ENCODE results near the gene MAL.
"Not testable (repeated sequence)": the region's sequence is repeated elsewhere in the genome, so short reads cannot be mapped to it uniquely, and the experiment has no call there.

MAL gene

DNA sequence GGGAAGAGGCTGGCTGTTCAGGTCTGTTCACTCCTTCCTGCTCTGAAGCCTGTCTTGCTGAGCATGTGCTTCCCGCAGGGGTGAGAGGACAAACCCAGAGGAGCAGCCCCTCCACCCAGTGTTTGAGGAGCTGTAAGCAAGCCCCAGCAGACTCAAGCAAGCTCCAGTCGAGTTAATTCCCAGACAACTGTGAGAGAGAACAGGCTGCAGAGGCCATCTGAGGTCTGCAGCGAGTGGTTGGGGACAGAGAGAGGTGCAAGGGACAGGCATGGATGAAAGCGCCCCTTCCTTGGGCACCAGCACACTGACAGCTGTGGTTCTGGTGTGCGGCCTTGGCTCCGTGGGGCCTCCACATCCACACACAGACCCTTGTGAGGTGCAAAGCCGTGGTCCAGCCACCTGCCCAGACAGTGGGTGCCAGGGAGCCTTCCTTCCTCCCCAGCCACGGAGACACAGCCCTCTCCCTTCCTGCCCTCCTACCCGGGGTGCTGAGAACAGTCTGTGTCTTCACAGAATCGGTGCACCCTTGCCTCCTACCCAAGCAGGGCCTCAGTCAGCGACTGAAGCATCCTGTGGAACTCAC is 36.2 kb downstream of the MAL start:
- DNase-seq (ENCODE audit: low spot score), result no peak

DNA sequence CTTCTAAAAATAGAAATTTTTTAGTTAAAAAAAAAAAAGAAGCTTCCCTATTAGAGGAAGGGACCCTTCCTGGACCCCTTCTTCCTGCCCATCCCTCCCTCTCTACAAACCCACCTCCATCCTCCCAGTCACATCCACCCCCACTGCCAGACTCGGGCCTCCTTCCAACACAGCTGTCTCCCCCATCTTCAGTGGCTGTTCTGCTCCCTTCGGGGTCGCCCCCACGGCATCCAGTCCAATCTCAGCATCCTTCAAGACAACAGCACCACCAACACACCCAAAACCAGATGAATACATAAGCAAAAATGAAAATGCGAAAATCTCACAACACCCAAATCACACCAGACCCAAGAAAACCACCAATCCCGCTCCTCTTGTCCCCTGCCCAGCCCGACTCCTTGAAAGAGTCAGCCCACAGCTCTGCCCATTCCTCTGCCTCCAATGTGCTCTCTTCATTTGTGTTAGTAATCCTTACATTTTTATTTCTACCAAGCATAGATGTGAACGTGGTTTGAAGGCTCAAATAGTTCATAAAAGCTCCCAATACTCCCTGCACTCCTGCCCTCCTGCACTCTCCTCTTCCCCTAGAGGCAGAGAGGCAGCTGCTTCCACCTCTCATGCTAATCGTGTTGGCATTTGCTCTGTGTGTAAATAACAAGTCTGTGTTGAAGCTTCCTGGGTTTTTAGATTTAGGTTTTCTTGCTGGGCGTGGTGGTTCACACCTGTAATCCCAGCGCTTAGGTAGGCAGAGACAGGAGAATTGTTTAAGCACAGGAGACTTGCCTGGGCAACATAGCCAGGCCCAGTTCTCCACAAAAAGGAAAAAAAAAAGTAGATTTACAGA is 37.0 kb downstream of the MAL start:
- no peak for DNase-seq (ENCODE audit: low spot score)

- DNase-seq (ENCODE audit: low spot score), result no peak
These were observed 37.8 kb downstream of the MAL start for GRCh38 chr2:95063086-95063958.

DNA sequence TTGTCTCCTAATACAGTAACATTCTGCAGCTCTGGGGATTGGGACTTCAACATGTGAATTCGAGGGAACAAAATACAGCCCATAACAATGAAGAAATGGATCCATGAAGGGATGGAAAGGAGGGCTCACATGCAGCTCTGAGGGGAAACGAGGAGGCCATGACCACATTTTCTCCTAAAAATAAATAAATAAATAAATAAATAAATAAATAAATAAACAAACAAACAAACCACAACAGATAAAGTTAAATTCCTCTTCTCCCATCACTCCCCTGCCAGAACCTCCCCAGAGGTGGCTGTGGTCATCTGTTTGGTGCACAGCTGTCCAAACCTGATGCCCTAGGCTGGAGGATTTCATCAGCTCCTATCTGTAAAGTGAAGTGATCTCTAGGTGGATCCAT is 42.7 kb downstream of the MAL start:
- no peak for DNase-seq (ENCODE audit: low spot score)

GRCh38 chr2:95069465-95069864 is 44.0 kb downstream of the MAL start:
- DNase-seq (ENCODE audit: low spot score), result no peak

DNA sequence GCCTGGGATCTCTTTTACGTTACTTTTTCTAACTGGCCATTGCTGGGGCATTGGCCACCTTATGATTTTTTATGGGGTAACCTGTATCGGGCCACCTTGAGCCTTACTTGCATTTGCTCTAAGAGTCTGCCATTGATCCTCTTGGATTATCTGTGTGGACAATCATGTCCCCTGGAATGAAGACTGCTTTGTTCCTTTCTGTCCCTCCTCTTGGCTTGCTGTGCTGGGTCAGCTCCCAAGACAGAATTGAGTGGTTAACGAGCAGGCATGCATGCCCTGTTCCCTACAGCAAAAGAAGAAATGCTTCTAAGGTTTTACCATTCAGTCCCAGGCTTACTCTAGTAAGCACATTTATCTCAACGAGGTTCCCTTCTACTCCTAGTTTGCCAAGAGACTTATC is 46.3 kb downstream of the MAL start:
- no peak for DNase-seq (ENCODE audit: low spot score)

- no peak for DNase-seq (ENCODE audit: low spot score)
These were observed 46.9 kb downstream of the MAL start for GRCh38 chr2:95072424-95072823.

DNA sequence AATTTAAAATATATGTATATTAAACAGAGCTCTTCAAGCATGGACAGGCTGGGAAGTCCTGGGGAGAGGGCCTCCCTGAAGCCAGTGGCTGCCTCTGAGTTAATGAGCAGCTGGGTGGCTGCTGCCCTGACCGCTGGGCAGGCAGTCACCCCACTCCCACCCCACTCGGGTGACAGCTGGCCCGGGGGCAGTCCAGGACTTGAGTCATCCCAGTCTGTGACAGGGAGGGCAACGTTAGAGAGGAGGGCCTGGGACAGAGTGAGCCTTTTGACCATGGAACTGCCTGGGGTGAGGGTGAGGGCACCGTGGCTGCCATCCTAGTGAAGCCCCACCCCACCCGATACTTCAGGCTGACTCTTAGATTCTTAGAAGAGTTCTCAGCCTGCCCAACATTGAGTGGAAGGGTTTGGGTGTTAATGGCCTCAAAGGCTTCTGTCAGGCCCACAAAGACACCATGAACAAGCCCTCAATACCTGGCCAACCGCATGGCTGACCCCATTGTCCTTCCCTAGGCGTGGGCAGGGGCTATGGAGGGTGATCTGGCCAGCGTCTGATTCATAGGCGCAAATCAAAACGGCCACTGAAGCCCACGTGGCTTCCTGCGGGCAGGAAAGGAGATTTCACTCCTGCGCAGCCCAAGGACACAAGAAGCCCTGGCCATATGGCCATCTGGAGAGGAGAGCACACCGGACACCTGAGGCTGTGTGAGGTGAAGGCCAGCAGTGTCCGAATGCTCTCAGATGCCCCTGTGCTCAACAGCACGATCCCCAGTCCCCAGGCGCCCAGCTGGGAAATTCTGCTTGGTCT is 48.6 kb downstream of the MAL start:
- no peak for DNase-seq (ENCODE audit: low spot score)

DNA sequence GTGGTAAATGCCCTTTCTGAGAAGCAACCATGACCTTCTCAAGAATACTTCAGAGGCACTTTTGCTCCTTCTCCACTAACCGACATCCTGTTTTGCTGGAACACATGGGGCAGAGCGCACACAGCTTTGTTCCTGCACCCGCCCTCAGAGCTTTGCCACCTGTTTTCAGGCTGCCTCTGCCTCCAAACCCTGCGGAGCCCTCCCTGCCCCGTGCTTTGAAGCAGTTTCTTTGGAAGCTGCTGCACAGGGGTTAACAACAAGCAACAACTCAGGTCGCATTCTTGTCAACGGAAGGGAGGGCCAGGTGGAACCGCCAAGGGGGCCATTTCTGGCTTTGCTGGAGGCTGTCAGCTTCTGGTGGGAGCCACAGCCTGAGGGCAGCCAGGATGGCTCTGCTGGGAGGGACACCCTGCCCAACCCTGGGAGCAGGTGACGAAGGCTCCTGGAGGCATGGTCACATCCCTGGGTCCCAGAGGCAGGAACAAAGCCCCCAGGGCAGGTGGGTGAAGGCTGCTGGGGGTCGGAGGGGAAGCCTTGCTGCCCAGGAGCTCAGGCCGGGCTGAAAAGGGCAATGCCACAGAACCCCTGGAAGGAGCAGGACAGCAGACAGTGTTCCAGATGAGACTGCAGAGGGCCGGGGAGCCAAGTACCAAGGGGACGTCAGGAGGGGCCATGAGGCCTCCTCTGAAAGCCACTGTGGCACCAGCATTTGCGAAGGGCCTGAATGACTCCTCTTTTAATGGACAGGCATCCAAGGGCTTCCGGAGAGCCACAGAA is 49.3 kb downstream of the MAL start:
- DNase-seq (ENCODE audit: low spot score), result no peak

DNA sequence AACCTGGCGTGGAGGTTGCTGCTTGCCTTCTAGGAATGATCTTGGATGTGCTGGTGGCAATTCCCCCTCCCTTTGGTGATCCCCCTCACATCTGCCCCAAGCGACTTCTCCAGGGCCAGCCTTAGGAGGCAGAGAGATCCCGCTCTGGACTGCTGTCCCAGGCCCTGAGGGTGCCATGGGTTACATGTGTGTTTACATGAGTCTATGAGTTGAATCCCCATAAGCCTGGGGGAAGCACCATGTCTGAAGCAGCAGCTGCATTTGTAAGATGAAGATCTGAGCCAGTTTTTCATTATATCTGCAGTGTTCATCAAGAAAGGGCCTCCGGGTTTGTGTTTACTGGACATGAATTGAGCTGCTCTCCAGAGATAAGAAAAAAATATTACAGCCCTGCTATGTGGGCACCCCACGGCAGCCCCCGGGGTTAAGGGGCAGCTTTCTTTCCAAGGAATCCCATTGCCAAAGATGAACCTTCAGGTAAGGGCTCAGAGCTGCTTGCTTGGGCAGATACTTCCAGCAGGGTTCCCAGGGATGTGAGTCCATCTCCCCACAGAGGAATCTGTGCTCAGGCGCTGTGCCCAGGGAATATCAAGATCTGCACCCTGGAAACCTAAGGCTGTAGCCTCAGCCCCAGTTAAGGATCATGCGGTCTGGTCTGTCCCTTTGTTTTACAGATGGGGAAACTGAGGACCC is 50.1 kb downstream of the MAL start:
- no peak for DNase-seq (ENCODE audit: low spot score)

DNA sequence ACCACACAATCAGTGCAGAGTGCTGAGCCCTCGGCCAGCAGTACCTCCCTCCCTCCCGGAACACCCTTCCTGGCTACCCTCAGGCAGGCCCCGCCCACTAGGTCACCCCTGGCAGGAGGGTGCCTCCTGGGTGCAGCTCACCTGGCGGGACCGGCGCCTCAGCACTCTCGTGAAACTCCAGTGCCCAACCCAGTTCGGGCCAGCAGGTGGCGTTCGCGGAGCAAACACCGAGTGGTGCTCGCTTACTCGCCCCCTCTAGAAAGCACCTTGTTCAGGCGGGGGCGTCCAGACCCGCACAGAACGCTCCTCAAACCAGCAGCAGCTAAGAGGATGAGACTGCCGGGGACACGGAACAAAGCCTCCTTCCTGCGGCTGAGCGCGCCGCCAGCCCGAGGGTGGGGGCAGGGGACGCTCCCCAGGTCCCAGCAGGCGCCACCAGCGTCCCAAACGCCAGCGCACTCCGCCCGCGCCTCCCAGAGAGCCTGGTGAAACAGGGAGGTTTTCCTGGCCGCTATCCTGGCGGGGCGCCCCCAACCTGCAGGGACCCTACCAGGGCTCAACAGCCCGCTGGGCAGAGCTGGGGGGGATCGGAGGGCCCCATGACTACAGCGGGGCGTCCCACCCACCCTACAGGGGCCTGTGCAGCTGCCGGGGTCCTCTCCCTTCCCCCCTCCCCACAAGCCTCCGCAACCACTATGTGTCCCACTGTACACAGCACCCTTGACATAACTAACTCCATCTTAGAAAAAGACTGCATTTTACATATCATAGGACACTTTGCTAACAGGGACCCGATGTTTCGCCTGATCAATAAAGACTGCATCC is 51.4 kb downstream of the MAL start:
- DNase-seq (ENCODE audit: low spot score), result peak; percentile 68

DNA sequence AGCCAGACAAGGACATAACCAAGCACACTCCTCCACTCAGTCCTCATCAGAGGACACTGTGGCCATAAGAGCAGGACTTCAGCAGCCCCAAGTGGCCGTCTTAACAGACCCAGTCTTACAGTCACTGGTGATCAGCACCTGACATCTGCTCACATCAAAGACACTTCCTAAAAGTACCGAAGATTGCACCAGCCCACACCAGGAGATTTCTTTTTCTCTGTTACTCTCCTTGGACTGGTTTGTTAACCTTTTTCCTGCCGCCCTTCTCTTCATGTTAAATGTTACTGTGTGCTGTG is 52.0 kb downstream of the MAL start:
- DNase-seq (ENCODE audit: low spot score), result peak; percentile 13

DNA sequence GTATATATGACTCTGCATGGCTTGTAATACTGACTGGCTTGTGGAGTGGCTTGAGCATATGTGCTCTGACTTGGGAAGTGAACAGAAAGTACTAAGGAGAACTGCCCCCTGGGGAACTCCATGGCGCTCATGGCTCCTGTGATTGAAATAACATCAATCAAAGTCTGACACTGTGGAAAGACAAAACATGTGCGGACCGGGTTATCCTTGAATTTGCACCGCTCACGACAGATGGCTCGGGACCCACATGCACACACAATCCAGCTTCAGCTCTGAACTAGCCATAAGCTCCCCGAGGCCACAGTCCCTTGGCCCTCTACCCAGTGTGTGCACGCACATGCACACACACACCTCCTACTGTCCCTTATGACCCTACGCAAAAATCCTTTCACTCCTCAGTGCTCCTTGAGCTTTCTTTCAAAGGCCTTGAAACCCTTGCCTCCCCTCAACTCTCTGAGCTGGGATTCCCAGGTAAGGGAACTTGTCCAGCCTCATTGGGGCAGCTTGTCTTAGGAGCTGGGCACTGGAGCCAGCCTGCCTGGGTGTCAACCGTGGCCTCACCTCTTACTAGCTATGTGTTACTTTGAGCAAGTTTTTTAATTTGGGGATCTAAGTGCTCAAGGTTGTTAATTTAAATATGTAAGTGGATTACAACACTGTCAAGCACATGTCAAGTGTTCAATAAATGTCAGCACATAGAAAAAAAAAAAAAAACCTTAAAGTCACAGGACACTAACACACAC is 52.5 kb downstream of the MAL start:
- no peak for DNase-seq (ENCODE audit: low spot score)

DNA sequence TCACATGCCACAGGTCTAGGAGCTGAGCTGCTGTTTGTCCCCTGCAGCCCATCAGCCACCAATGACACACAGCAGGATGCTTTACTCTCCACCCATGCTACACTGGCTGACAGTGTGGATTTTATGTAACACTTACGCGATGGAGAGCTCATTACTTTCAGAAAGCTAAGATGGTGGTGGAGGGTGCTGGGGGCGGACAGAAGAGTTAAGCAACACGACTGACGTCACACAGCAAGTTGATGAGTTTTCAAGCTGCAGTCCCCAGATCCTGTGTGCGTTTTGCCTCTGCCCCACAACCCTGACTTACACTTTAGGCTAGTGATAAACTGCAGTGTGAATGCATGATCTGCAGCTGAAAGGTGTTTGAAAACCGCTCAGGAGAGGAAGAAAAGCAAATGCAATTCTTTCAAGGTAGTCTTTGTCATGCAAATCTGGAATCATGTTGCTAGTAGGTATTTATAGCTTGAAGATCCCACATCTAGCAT is 53.7 kb downstream of the MAL start:
- DNase-seq (ENCODE audit: low spot score), result no peak

DNA sequence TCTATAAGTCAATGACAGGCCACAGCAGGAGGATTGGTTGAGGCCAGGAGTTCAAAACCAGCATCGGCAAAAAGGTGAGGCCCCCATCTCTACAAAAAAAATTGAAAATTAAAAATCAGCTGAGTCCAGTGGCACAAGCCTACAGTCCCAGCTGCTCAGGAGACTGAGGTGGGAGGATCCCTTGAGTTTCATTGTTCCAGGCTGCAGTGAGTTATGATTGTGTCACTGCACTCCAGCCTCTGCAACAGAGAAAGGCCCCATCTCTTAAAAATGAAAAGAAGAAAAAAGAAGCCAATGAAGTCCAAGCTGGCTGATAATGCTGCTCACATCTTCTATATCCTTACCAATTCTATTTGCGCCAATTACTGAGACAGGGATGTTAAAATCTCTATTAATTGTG is 57.0 kb downstream of the MAL start:
- no peak for DNase-seq (ENCODE audit: low spot score)

GRCh38 chr2:95086017-95086416 is 60.5 kb downstream of the MAL start:
- DNase-seq (ENCODE audit: low spot score), result no peak

DNA sequence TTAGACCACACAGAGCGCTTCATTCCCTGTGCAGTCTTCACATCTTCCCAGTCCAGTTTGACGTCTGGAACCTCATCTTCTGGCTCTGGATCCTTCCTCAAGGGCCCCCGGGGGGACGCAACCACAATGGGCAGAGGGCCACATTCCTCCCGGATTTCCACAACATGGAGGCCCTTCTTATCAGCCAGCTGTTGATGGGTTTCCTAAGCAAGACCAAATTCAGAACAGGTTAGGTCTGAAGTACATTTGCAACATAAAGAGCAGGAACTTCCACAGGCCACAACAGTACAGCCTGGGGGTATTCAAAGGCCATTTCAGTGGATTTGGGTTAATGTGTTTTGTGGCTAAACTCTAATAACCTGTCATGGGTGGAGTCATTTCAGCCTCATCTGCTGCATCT is 61.9 kb downstream of the MAL start:
- no peak for DNase-seq (ENCODE audit: low spot score)

- DNase-seq (ENCODE audit: low spot score), result no peak
These were observed 66.5 kb downstream of the MAL start for GRCh38 chr2:95091885-95092555.

GRCh38 chr2:95098273-95098672 is 72.8 kb downstream of the MAL start:
- not testable (repeated sequence) for DNase-seq (ENCODE audit: low spot score)

All from NAMALWA (cell line).